ENCODE measurements around the gene CPNE2.

CPNE2 gene

GRCh38 chr16:57167538-57167937 is 75.2 kb downstream of the CPNE2 start:
- no peak overlapping the region for H3K4me3 ChIP-seq (replicated peaks; ENCODE audit: low read depth, low read length)
- TF ChIP-seq CTCF (IDR thresholded peaks at IDR 0.05; ENCODE audit: low read length, missing control alignments): no peak
- DNase-seq (ENCODE audit: low read depth): no peak

GRCh38 chr16:57167953-57168352 is 75.6 kb downstream of the CPNE2 start:
- TF ChIP-seq CTCF (IDR thresholded peaks at IDR 0.05; ENCODE audit: low read length, missing control alignments): peak; percentile 80
- DNase-seq (ENCODE audit: low read depth): peak; percentile 90
- no peak overlapping the region for H3K4me3 ChIP-seq (replicated peaks; ENCODE audit: low read depth, low read length)

GRCh38 chr16:57169327-57169726 is 76.9 kb downstream of the CPNE2 start:
- no peak overlapping the region for H3K4me3 ChIP-seq (replicated peaks; ENCODE audit: low read depth, low read length)
- no peak for TF ChIP-seq CTCF (IDR thresholded peaks at IDR 0.05; ENCODE audit: low read length, missing control alignments)
- no peak for DNase-seq (ENCODE audit: low read depth)

- no peak for DNase-seq (ENCODE audit: low read depth)
- no peak overlapping the region for H3K4me3 ChIP-seq (replicated peaks; ENCODE audit: low read depth, low read length)
- TF ChIP-seq CTCF (IDR thresholded peaks at IDR 0.05; ENCODE audit: low read length, missing control alignments): no peak
These were observed 80.4 kb downstream of the CPNE2 start for GRCh38 chr16:57172721-57173290.

GRCh38 chr16:57175896-57176295 is 83.5 kb downstream of the CPNE2 start:
- TF ChIP-seq CTCF (IDR thresholded peaks at IDR 0.05; ENCODE audit: low read length, missing control alignments): no peak
- DNase-seq (ENCODE audit: low read depth): peak; percentile 33
- no peak overlapping the region for H3K4me3 ChIP-seq (replicated peaks; ENCODE audit: low read depth, low read length)

- no peak for DNase-seq (ENCODE audit: low read depth)
- no peak overlapping the region for H3K4me3 ChIP-seq (replicated peaks; ENCODE audit: low read depth, low read length)
- TF ChIP-seq CTCF (IDR thresholded peaks at IDR 0.05; ENCODE audit: low read length, missing control alignments): no peak
These were observed 85.8 kb downstream of the CPNE2 start for GRCh38 chr16:57178196-57178595.

- H3K4me3 ChIP-seq (replicated peaks; ENCODE audit: low read depth, low read length): no peak overlapping the region
- TF ChIP-seq CTCF (IDR thresholded peaks at IDR 0.05; ENCODE audit: low read length, missing control alignments): no peak
- DNase-seq (ENCODE audit: low read depth): no peak
These were observed 86.4 kb downstream of the CPNE2 start for GRCh38 chr16:57178793-57179212.

Data from fibroblast of pulmonary artery (primary cell).